ENCODE results near the gene PPP1R14C.
A peak's percentile ranks its signal among the peaks of the same experiment; 100 is the strongest.

The PPP1R14C gene

DNA sequence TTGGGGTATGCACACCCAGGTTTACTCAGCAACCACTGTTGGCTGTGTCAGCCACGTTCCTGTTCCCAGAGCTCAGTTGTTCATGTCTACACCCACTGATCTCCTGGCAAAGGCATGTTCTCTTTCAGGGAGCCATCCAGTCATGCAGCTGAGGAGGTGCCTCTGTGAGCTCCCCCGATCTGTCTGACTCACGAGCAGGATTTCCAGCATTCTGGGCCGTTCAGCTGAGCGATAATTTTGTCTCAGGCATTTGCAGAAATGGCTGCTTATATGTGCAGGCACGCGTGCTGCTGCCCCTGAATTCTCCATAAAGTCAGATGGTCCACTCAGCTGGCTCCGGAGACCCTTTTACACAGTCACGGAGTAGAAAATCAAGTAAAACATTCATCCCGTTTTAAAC lies 147.6 kb downstream of the PPP1R14C start:
- peak in 39 of 56 donors; percentile 10 to 84 (median 46) for DNase-seq

DNA sequence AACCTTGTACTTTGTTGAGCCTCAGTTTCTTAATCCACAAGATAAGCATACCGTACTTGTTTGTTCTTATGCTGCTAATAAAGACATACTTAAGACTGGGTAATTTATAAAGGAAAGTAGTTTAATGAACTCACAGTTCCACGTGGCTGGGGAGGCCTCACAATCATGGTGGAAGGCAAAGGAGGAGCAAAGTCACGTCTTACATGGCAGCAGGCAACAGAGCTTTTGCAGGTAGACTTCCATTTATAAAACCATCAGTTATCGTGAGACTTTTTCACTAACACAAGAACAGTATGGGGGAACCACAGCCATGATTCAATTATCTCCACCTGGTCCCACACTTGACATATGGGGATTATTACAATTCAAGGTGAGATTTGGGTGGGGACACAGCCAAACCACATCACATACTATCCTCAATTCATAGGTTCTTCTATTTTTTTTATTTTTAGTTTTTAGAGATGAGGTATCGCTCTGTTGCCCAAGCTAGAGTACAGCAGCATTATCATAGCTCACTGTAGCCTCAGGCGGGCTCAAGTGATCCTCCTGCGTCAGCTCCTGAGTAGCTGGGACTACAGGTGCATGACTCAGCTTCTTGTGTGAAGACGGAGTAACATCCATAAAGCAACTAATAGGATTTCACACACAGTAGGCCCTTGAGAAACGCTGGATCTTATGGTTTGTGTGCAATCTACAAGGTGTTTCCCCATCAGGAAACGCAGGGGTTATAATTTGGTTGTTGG lies 149.3 kb downstream of the PPP1R14C start:
- DNase-seq = no peak

DNA sequence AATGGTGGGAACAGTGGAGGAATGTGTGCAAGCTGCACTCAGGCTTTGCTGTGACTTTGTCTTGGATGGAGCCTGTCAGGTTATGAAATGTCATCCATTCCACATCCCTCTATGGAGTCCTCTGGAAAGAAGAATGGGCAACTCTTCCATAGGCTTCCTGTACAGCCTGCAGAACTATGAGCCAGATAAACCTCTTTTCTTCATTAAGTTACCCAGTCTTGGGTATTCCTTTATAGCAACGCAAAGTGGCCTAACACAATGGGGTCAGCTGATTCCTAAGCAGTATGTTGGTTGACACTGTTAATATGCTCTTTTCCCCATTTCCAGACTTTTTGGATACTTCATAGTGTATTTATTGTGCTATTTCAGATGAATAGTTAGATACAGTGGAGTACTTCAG lies 150.2 kb downstream of the PPP1R14C start:
- no peak for DNase-seq

DNA sequence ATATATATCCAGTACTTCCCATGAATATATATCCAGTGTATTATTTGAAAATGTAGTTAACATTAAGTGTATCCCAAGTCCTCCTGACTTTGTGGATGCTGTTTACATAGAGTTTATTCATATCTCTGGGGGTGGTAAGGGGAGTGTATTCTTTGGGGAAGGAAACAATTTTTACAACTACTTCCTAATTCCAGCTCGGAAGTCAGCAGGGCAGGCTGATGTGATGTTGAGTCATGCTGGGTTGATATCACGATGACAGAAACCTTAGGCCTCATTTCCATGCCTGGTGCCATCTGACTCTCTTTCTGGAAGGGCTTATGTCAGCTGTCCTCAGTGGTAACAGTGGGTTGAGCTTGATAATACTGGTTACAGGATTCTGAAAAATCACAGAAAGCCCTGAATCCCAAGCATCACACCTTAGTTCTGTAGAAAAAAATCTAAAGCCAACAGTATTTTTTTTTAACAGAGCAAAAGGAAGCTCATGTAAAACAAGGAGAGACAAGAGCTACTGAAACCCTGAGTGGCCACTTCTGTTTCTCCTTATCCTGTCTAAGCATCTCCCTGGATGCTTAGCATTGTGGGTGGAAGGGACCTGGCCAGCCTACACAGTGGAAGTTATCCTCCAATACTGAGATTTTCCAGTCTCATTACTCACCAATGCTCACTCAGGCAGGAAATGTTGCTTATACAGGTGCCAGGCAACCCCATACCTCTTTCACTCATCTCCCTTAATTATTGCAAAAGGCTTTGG lies 150.8 kb downstream of the PPP1R14C start:
- peak in 11 of 56 donors; percentile 4 to 50 (median 10) for DNase-seq

DNA sequence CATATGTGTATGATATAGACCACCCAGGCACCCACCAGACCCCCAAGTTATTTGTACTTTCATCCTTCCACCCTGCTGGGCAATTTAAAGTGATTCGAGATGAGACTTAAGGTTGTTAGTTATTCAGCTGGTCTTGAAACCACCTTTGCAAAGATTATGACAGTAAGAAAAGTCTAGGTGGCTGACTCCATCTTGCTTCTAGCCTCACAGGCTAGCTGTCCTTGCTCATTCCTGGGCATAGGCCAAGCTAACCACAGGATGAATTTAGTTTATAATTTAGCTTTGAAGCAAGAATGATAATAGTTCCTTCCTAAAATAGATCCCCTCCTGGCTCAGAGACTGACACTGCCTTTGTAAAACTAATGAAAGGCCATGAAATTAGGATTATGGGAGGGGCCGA lies 154.0 kb downstream of the PPP1R14C start:
- no peak for DNase-seq

DNA sequence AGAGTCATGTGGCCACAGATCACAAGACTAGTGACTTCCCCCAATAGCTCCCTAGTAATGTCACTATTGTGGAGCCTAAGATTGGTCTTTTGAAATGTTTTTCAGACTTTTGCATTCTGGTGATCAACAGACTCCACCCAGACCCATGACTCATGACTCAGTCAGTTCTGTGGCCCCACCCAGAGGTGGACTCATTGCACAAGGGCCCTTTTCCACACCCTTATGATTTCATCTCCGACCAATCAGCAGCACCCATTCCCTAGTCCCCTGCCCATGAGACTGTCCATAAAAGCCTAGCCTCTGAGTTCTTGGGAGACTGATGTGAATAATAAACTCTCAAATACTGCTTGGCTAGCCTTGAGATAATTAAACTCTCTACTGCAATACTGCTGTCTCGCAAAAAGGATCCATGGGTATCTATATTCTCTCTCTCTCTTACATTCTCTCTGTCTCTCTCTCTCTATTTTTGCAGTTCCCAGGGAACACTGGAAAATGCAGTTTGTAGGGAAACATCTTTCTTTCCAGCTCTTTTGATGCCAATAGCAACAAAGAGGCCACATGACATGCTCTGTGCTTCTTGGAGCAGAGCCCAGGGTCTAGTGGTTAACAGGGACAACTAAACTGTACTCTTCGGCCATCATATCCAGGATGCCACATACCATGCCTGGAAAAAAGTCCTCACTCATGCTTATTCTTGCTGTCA lies 154.6 kb downstream of the PPP1R14C start:
- no peak for DNase-seq

DNA sequence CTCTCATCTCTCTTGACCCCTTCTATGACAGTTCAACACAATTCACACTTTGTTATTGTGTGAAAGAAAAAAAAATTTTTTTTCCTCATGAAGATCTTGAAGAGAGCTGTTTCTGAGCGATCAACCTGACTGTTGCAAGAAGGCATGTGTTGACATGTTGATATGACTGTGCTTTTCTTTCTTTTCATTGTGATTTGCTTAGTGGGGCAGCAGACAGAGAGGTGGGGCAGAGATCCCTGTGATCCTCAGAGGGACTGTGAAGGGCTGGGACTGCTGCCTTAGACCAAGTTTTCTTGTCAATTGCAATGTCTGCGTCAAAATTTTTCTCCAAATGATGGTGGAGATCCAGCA lies 155.2 kb downstream of the PPP1R14C start:
- DNase-seq = no peak

DNA sequence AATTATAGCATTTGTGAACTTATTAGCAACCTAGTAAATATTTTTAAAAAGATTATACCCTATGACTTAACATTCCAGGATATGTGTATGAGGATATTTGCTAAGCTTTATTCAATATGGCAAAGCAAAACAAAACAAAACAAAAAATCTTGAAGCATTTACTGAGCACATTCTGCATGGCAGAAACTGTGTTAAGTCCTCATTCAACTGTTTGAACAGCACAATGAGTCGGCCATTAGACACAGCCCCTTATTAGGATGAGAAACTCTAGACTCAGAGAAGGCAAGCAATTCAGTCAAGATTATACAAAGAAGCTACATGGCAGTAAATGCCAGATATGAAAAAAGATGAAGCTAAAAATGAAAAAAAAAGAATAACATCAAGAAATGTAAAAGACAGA lies 155.8 kb downstream of the PPP1R14C start:
- DNase-seq = no peak

Measured in nucleus accumbens (tissue), 56 donors.